Germinal center (tissue), 1 donor: ENCODE results near the gene PAQR7.
A peak's percentile ranks its signal among the peaks of the same experiment; 100 is the strongest.

Experiments used
- DNase-seq: peaks from one replicate; pipeline ENCODE4 v3.0.0; 2012; ENCODE audit warnings: mixed read lengths, low spot score

Gene PAQR7

DNA sequence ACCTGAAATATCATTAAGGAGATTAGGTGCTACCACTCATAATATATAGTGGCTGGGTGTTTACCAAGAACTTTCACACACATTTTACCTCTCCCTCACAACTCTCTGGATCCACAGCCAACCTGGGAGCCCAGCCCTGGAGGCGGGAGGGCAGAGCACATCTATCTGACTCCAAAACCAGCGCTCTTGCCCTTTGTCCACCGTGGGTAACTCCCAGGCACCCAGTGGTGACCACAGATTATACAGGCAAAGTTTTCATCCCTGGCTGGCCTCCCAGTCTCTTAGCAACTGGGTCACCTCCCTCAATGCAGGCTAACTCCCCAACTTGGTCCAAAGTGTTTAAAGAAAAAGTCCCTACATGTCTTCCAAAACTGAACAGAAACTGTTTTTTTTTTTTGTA is 2.4 kb downstream of the PAQR7 start:
- no peak for DNase-seq

DNA sequence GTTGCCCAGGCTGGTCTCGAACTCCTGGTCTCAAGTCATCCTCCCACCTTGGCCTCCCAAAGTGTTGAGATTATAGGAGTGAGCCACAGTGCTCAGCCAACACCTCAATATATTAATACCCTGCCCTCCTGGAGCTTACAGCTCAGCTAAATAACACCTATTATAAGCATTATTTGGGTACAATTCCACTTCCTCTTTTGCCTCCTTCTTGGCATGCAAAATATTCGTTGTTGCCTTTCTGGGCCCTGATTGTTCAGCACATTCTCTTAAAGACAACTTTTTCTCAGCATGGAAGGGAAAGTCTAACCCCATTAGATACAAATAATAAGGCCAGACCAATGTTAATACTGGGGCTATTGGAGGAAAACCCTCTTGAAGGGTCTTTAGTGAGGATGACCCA is 2.8 kb downstream of the PAQR7 start:
- peak; percentile 32 for DNase-seq

GRCh38 chr1:25871704-25872494 is 3.6 kb downstream of the PAQR7 start:
- no peak for DNase-seq

DNA sequence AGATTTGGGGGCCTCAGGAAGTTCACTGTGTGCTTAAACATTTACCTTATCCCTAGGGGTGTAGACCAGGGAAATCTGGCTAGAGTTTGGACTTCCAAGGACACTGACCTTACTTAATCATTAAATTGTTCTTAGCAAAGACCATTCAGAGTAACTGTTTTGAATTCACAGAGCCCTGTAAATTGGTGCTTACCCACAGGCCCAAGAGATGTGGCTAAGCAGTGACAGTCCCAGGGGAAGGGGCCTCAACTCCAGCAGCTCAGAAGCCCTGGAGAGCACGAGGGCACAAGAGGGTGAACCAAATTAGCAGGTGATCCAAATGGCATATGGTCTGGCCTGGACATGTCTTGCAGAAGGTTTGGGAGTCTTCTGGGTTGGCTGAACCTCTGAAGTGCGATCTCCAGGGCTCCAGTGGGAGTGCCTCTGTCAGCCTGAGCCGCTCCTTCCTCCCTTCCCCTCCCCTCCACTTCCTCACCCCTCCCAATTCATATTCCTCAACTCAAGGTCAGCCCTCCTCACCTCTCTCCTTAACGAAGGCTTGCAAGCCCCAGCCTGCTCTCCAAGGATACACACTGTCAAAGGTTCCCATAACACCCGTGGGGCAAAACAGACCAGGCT is 4.3 kb downstream of the PAQR7 start:
- DNase-seq, result no peak

DNA sequence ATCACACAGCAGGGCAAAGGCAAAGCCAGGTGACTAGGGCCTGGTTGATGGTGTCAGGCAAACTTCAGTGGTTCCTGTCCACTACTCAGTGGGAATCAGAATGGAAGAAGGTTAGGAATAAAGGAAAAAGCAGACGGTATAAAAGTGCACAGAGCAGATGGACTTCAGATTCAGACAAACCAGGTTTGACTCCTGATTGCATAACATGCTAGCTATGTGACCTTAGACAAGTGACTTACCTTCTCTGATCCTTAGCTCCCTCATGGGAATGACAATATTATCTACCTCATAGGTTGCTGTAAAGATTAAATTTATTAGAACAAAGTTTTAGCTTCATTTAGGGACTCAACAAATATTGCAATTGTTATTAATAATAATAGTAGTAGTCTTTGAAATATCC is 4.9 kb downstream of the PAQR7 start:
- no peak for DNase-seq

- DNase-seq, result no peak
Observed at GRCh38 chr1:25869909-25870606, 5.5 kb downstream of the PAQR7 start.

GRCh38 chr1:25867210-25867991 is 8.1 kb downstream of the PAQR7 start:
- DNase-seq, result no peak

DNA sequence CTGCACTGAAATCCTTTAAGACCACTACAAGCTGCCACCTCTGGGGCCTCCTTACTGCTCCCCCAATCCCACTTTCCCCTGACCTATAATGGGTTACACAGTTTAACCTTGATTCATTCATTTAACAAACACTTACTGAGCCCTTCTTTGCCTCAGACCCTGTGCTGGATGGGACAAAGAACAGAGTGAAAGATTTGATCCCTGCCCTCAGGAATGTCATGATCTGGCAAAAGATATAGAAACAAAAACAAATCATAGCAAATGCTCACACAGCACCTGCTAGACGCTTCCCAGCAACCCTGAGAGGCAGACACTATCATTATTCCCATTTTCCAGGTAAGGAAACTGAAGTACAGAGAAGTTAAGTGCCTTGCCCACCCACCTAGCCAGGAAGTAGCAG is 9.2 kb downstream of the PAQR7 start:
- DNase-seq, result no peak

- DNase-seq, result no peak
Observed at GRCh38 chr1:25864434-25864833, 11.1 kb downstream of the PAQR7 start.

DNA sequence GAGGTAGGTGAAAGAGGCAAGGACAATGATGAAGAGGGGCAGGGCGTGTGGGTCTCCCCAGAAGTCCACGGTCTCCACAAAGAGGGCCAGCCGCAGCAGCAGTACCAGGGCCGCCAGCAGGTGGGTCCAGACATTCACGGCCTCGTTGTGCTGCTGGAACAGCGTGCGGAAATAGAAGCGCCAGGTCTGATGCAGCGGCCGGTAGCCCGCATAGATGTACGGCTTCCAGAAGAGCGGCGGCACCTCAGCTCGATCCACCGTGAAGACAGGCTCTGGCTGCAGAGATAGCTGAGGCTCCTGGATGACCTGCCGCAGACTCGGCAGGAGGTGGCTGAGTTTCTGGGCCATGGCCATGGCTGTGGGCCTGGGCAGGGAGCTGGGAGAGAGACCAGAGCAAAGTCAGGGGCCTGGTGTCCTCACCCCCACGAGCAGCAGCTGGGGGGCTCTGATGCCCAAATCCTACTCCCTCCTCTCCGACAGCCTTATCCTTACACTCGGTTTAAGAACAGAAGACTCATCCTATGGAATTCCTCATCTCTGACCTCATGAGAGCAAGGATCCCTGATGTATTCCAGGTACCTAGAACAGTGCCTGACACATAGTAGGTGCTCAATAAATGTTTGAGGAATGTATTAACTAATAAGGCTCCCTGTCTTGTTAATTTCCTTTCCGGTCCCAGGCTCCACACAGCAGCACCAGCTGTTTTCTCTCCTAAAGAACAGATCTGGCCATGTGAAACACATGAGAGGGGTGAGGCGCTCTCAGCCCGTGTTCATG is 11.8 kb downstream of the PAQR7 start:
- DNase-seq, result no peak

GRCh38 chr1:25862785-25863485 is 12.6 kb downstream of the PAQR7 start:
- no peak for DNase-seq

GRCh38 chr1:25861316-25862286 is 13.9 kb downstream of the PAQR7 start:
- DNase-seq, result no peak

- peak; percentile 97 for DNase-seq
Observed at GRCh38 chr1:25858906-25859789, 16.4 kb downstream of the PAQR7 start, which contains the start of gene AUNIP. Gene AUNIP, minus strand, starts transcription at chr1:25859457. Its CDS starts 100 bp downstream, at chr1:25859357.

- DNase-seq, result no peak
Observed at GRCh38 chr1:25858494-25858893, 17.0 kb downstream of the PAQR7 start.

GRCh38 chr1:25856856-25857255 is 18.7 kb downstream of the PAQR7 start:
- no peak for DNase-seq

- DNase-seq, result no peak
Observed at GRCh38 chr1:25854554-25854953, 21.0 kb downstream of the PAQR7 start.

DNA sequence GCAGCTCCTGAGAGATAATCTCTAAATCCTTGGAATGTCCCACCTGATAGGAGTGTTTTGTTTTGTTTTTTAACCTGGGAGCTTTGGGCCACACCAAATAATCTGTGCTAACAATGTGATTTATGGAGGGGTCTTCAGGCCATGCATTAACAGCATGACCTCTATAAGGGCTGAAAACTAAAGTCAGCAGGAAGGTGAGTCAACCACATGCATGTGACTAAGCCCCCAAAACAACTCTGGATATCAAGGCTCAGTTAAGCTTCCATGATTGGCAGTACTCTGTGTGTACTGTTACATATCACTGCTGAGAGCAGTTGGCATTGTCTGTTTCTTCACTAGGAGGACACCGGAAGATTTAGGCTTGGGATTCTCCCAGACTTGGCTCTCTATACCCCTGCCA is 27.0 kb downstream of the PAQR7 start:
- DNase-seq, result no peak

- no peak for DNase-seq
Observed at GRCh38 chr1:25847929-25848328, 27.6 kb downstream of the PAQR7 start.

DNA sequence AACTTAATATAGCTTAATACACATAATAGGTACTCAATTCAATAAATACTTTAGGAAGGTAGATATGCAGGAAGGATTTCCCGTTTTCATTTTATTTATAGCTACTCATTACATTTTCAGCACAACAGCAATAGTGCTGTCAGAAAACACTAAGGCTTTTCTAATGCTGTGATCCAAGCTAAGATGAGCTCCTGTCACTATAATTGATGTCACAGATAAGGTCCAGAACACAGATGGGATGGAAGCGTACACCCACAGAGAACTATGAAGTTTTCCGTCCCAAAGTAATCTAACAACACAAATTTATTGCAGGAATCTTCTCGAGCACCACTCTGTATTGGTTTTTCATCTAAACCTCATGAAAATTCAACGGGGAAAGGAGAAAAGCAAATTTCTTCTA is 29.8 kb downstream of the PAQR7 start:
- DNase-seq, result no peak
